HCEC 1CT (cell line): Measurements from ENCODE around the gene TRIM34.
"Not testable (repeated sequence)": the region's sequence is repeated elsewhere in the genome, so short reads cannot be mapped to it uniquely, and the experiment has no call there.

Experiments
- DNase-seq: peaks from one replicate; pipeline ENCODE4 v3.0.0-alpha.2; 2017

The TRIM34 gene

DNA sequence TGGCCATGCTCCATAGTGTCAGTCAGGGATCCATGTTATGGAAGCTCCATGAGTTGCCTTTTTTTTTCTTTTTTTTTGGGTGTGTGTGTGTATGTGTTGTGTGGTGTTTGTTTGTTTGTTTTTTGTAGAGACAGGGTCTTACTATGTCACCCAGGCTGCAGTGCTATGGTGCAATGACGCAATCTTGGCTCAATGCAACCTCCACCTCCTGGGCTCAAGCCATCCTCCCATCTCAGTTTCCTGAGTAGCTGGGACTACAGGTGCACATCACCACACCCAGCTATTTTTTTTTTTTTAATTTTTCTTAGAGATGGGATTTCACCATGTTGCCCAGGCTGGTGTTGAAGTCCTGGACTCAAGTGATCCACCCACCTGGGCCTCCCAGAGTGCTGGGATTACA lies 63.7 kb downstream of the TRIM34 start:
- DNase-seq, result no peak

DNA sequence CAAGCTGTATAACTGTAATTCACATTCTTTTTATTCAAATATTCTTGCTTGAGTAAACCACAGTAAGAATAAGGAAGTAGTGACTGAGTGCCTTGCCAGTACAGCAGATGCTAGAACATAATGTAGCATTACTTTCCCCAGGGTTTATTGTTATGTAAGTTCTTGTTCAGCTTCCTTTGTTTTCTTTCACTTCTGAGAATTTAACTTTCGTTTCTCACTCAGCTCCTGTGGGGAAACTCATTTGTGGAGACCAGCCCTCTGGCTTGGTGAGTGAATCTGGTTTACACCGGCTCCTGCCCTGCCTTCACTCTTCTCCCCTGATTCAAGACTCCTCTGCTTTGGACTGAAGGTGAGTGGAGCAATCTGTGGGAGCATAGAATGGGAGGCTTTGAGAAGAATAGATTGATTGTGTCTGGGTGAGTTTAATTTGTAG lies 64.8 kb downstream of the TRIM34 start, which contains the start of gene TRIM22:
Gene TRIM22 (plus strand): TSS at position 240 of the 433 bp plus-strand sequence. CDS start 6,443 bp downstream, outside the sequence.
- peak; percentile 45 for DNase-seq

DNA sequence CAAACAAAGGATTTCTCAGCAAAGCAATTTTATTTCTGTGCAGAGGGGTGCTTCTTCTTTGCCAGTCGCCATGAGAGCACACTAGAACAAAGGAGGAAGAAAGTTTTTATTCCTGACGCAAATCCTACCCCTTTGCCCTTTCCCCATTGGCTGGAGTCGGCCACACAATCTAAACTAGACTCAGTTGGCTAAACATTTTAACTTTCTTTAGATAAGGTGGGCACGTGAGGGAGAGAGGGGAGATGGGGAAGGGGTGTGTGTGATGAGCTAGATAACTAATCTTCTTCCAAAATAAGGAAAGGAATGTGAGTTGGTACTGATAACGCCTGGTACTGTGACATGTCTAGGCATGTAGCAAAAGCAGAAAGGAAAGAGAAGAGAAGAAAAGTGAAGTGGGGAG lies 65.4 kb downstream of the TRIM34 start:
- DNase-seq, result peak; percentile 23

DNA sequence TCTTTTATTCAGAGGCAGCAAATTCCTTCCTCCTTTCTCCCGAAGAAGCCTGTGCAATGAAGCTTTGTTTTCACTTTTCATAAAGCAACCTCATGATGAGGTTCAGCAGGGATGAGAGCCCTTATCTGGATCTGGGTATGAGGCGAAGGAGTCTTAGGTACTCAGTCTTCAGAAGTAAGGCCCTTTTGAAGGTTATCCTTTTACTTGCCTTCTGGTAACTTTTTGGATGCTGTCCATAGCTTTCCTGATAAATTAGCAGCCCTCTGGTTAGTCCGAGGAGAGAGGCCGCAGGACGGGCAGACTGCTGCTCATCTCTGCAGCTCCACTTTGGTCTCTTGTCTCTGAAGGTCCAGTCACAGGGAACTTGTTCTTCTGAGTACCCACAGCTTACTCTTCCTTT lies 65.9 kb downstream of the TRIM34 start:
- DNase-seq, result peak; percentile 36

DNA sequence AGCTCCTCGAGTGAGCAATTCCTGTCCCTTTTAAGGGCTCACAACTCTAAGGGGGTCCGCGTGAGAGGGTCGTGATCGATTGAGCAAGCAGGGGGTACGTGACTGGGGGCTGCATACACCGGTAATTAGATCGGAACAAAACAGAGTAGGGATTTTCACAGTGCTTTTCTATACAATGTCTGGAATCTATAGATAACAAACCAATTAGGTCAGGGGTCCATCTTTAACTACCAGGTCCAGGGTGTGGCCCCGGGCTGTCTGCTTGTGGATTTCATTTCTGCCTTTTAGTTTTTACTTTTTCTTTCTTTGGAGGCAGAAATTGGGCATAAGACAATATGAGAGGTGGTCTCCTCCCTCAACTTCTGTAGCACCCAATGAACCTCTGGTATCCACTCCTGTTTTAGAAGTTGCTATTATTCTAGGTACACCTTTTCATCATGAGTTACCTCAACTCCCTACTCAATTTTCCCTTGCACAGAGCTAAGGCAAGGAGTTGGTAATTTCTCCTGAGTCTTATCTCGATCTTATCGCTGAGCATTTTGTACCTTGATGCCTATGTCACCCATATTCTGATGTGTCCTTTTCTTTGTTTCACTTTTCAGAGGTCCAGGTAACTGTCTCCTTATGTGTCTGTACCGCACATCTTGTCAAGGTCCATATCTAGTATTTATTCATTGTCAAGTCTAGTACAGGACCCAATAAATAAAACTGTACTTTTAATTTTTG lies 66.6 kb downstream of the TRIM34 start:
- not testable (repeated sequence) for DNase-seq

GRCh38 chr11:5691964-5692361 lies 67.2 kb downstream of the TRIM34 start:
- DNase-seq, result no peak
